Stimulated activated CD4-positive, alpha-beta T cell treated with anti-CD3 and anti-CD28 coated beads, Interleukin-1b, Interleukin-23, amount 100 ng/mL, for 4 hours (primary cell): ENCODE data around the gene SEM1.
"Not testable (repeated sequence)": the region's sequence is repeated elsewhere in the genome, so short reads cannot be mapped to it uniquely, and the experiment has no call there.

Experiments
- DNase-seq, 2 donors: peaks; one replicate each; pipeline ENCODE4 v3.0.0-alpha.2; 2020; ENCODE audit warnings: low read depth in 2 of 2

The SEM1 gene

DNA sequence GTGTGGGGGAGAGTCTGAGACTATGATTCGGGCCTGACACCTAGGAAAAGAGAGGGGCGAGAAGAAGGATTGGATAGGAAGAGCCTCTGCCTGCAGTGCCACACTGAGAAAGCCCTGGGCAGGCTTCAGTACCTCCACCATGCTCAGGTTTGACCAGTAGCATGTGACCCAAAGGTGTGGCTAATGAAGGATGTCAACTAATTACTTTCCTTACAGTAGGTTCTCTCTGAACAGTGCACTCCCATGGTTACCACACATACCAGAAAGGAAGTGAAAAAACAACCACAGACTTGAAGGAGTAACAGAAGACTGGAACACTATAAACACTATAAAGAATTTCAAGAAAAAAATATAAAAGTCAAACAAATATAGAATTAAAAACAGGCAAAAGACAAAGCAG lies 46.2 kb downstream of the SEM1 start:
- DNase-seq, result no peak

DNA sequence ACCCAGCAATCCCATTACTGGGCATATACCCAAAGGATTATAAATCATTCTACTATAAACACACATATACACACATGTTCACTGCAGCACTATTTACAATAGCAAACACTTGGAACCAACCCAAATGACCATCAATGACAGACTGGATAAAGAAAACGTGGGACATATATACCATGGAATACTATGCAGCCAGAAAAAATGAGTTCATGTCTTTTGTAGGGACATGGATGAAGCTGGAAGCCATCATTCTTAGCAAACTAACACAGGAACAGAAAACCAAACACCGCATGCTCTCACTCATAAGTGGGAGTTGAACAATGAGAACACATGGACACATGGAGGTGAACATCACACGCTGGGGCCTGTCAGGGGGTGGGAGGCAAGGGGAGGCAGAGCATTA lies 47.5 kb downstream of the SEM1 start:
- DNase-seq, result not testable (repeated sequence)

DNA sequence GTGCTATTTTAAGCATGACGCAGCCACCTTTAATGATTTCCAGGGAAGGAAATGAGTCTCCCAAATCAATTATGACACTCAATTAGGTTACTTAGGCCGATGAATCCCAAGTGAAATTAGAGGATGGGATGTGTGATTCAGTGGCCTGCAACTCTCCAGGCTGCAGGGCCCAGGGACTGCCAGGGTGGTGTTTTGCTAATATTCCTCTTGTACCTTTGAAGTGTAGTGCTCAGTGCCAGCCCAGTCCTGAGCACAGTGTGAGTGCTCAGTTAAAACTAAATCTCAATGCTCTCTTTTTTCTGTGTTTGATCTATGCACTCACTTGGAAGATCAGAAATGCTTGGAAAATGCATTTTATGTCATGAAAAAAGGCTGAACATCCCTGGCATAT lies 51.6 kb downstream of the SEM1 start:
- no peak for DNase-seq

DNA sequence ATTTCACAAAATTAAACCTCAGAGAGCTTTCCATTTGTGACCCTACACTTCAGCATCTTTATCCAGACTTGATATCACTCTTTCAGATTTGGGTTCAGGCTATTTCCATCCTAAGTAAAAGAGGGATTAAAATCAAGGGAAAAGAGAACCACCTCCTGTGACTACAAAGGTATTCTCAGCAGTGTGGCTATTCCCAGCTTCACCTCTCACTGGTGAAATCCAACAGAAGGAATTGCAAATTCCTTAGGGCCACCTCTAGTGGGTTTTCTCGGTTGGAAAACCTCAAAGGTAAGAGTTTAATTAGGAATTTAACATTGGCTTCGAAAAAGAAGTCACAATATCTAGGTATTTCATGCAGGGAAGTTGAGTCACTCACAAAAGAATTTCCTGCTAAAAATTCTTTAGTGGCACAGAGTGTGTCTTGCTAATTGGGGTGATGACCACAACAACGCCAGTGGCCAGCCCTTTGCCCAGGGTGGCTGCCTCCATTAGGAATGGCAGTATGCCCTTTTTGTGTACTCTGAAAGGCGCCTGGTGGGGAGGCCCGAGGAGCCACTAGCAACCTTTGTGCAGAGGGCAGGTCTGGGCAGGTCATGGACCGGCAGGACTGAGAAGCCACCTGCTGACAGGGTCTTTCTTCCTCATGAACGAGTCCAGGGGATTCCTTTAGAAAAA lies 52.2 kb downstream of the SEM1 start:
- no peak for DNase-seq

DNA sequence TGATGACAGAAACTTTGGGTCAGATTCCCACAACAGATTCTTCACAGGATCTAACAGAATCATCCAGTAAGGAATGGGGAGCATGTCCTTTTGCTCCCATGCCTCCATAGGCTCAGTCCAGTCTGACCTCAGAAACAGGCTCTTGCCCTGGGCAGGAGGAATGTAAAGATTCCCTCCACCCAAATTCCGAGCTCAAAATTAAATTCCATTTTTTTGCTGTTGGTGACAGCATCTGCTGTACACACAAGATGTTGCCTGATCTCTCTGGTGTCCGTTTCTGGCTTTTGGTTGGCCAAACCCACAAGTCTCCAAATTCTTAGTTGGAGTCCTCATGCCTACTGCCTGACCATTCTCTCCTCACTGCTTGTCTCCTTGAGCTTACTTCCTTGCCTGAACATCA lies 53.7 kb downstream of the SEM1 start:
- no peak for DNase-seq

DNA sequence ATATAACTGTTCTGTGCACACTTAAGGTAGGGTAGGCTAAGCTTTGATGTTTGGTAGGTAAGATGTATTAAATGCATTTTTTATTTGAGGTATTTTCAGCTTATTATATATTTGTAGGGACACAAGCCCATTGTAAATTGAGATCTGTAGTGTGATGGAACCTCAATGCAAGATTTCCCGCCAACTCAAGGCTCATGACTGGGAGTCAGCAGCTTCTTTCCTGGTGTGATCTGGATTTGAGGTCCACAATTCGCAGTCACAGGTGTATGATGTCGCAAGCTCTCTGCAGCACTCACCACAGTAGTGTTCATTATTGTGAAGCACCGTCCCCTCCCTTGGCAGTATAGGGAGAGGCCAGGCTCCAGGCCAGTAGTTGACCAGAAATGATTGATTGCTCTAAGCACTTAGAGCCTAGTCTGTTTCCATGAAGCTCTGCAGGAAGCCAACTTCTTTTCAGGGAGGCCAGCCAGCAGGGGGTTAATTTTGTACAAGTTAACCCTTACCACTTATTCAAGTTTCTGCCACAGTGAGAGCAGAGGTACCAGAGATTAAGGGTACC lies 54.9 kb downstream of the SEM1 start:
- DNase-seq, result no peak

DNA sequence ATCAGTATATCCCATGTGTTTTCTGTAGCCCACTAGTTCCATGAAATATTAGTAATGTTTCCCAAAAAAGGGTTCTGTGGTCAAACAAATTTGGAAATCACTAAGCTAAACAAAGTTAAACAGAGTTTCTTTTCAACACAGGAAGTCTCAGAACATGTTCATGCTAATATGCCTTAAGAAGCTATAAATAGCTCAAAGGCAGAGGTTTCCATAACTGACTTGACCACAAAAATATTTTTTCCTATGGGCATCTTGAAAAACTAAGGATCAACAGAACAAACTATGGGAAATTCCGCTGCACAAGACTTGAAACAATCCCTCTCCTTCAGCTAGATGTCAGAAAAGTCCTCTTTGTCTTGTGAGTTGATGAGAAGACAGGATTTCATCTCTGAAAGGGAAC lies 59.7 kb downstream of the SEM1 start:
- DNase-seq, result no peak

DNA sequence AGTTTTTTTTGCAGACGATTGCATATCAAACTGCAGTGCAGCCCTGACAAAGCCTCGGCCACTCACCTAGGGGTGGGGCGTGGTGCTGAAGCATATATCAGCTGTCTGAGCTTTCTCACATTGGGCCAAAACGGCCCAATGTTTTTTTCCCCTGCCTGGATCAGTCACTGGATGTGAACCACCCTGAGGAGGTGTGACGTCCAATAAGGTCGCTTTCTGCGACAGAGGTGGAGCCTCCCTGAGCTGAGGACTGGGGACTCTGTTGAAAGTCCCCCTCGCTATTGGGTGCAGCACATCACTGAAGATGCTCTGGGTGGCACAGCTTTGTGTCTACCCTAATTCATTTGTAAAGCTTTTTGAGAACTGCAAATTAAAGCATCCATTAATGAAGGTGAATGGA lies 60.9 kb downstream of the SEM1 start:
- DNase-seq, result no peak

DNA sequence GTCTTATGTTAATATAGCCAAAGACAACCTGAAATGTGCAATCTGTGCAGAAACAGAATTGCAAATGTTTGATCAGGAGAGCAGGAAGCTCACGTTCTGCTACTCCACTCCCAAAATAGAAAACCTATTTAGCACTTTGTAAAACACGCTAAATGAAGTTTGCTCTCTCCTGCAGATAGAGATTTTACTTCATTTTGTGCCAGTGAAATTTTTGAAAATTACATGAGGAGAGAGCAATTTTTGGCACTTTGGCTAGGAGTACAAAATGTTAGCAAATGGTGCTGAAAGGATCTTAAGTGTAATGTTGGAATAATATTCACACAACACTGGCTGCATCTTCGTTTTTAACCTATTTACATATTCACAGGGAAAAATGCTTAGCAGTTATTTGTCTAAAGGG lies 61.9 kb downstream of the SEM1 start:
- DNase-seq, result no peak

DNA sequence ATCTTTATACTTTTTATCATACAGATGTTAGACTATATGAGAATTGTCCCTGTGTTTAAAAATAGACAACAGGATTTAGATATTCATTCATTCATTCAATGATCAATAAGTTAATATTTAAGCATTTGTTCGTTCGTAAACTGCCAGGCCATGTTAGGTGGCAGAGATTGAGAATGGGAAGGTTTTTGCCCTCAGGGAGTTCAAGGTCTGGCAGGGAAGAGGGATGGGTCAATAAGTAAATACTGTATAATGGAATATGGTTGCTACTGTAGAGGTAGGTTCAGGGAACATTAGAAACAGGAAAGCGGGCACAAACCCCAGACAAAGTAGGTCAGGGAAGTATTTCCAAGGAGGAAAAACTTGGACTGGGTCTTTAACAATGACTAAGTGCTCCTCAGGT lies 64.6 kb downstream of the SEM1 start:
- no peak for DNase-seq

DNA sequence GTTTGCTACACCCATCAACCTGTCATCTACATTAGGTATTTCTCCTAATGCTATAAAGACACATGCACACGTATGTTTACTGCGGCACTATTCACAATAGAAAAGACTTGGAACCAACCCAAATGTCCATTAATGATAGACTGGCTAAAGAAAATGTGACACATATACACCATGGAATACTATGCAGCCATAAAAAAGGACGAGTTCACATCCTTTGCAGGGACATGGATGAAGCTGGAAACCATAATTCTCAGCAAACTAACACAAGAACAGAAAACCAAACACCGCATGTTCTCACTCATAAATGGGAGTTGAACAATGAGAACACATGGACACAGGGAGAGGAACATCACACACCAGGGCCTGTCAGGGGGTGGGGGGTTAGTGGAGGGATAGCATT lies 66.2 kb downstream of the SEM1 start:
- not testable (repeated sequence) for DNase-seq

DNA sequence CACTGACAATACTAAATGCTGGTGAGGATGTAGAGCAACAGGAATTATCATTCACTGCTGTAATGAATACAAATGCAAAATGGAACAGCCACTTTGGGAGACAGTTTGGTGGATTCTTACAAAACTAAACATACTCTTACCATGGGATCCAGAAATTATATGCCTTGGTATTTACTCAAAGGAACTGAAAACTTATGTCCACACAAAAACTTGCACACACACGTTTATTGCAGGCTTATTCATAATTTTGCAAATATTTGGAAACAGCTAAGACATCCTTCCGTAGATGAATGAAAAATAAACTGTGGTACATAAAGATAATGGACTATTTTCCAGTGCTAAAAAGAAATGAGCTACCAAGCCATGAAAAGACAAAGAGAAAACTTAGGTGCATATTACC lies 69.6 kb downstream of the SEM1 start:
- DNase-seq, result no peak
